ENCODE results near the gene PLXNA3. TPM values are rescaled to one million over a fixed set of nuclear protein-coding genes. Genes with fewer than 3 reads are reported as not detected.

PLXNA3 gene
- total and polyA plus RNA-seq, 8 donors, result 2.3 to 296 (median 13.9) TPM

DNA sequence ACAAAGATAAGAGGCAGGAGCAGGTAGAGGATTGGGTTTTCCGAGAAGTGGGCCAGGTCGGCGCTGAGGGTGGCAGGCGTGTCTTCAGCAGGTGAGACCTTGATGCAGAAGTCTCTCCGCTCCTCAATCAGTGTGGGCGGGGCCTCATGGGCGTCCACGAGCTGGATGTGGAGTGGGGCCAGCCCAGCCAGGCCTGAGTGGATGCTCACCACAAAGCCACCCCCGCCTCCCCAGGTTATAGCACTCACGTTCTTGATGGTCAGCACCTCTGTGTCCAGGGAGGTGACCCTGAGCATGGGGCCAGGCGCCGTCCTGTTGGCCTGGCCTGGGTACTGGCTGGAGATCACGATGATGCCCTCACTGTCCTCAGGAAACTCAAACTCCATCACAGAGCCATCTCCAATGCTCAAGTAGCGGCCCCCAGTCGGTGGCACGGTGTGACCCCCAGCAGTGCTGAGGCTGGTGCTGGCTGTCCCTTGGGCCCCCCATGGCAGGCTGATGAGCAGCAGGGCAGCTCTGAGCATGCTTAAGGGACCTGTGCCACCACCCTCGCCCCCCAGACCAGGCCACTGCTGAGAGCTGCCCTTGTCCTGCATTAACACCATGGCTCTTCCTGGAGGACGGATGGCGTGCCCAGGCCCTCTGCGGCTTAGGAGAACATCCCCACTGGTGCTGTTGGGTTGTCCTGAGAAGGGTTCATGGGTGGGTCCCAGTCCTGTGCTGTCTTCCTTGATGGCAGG lies 30.4 kb downstream of the PLXNA3 start:
- DNase-seq, result no peak
- Histone ChIP-seq H3K27me3 (no peaks in the 10 kb centered on the region), H3K4me1 (peaks cover 0 to 57% (median 35%) of the 10 kb centered on the region in 4 donors), H3K36me3 (peaks cover 0 to 30% (median 22%) of the 10 kb centered on the region in 4 donors), H3K27ac (peak overlapping the region in 1 of 5 donors; percentile 95), H3K9me3 (no peaks in the 10 kb centered on the region), H3K4me3 (no peak overlapping the region)
- TF ChIP-seq, protein P1, sequence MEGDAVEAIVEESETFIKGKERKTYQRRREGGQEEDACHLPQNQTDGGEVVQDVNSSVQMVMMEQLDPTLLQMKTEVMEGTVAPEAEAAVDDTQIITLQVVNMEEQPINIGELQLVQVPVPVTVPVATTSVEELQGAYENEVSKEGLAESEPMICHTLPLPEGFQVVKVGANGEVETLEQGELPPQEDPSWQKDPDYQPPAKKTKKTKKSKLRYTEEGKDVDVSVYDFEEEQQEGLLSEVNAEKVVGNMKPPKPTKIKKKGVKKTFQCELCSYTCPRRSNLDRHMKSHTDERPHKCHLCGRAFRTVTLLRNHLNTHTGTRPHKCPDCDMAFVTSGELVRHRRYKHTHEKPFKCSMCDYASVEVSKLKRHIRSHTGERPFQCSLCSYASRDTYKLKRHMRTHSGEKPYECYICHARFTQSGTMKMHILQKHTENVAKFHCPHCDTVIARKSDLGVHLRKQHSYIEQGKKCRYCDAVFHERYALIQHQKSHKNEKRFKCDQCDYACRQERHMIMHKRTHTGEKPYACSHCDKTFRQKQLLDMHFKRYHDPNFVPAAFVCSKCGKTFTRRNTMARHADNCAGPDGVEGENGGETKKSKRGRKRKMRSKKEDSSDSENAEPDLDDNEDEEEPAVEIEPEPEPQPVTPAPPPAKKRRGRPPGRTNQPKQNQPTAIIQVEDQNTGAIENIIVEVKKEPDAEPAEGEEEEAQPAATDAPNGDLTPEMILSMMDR (IDR thresholded peaks at IDR 0.05), result no peak
- no peak for TF ChIP-seq EP300 (IDR thresholded peaks at IDR 0.05)
- no peak for TF ChIP-seq POLR2A (IDR thresholded peaks at IDR 0.05)
- TF ChIP-seq POLR2AphosphoS5 (IDR thresholded peaks at IDR 0.05), result no peak
- intact Hi-C loops (cut with DNase I; ENCODE audit: low total_unique reads), result no loop called here
- 80 to 94% (median 88%) methylated on average over 7 to 20 of the region's 20 CpGs for WGBS, 5 donors

DNA sequence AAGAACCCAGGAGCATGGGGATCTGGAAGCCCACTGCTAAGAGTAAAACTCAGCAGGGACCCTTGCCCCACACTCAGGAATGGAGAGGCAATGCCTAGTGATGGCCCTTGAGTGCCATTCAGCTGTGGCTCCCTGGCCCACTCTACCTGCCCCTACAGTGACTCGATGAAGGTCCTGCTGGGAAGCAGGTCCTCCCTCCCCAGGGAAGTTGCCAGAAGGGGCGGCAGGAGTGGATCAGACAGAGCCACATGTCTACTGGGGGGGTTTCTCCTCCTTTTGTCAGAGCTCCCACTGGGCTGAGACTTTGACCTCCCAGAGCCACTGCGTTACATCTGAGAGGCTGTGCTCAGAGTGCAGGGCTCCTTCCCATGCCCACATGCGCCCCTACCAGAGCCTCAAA lies 31.1 kb downstream of the PLXNA3 start:
- no peaks in the 10 kb centered on the region for H3K9me3 ChIP-seq
- H3K27ac ChIP-seq, result peak overlapping the region in 4 of 5 donors; percentile 92 to 98 (median 94)
- 82 to 85% (median 83%) methylated on average over 1 to 4 of the region's 4 CpGs for WGBS, 5 donors
- DNase-seq, result no peak
- peak overlapping the region; percentile 55 to 61 (median 57) for H3K4me3 ChIP-seq
- intact Hi-C loops (cut with DNase I; ENCODE audit: low total_unique reads), result no loop called here
- H3K36me3 ChIP-seq, result peaks cover 0 to 23% (median 17%) of the 10 kb centered on the region in 4 donors
- H3K27me3 ChIP-seq, result no peaks in the 10 kb centered on the region
- peaks cover 0 to 54% (median 31%) of the 10 kb centered on the region in 4 donors for H3K4me1 ChIP-seq
- TF ChIP-seq POLR2AphosphoS5 (IDR thresholded peaks at IDR 0.05) (no peak), POLR2A (IDR thresholded peaks at IDR 0.05) (no peak)
- TF ChIP-seq, protein P1 (IDR thresholded peaks at IDR 0.05), result no peak

- peak overlapping the region; percentile 92 to 98 (median 94) for H3K27ac ChIP-seq
- no peaks in the 10 kb centered on the region for H3K27me3 ChIP-seq
- peaks cover 0 to 46% (median 23%) of the 10 kb centered on the region in 4 donors for H3K4me1 ChIP-seq
- intact Hi-C loops (cut with DNase I; ENCODE audit: low total_unique reads), result no loop called here
- TF ChIP-seq, protein P1 (IDR thresholded peaks at IDR 0.05), result no peak
- H3K9me3 ChIP-seq, result no peaks in the 10 kb centered on the region
- peaks cover 0 to 16% (median 11%) of the 10 kb centered on the region in 4 donors for H3K36me3 ChIP-seq
- WGBS, 5 donors, result 1 to 31% (median 23%) methylated on average over 6 to 19 of the region's 19 CpGs; no CpG with 5 or more reads in 1 of the 5 donors
- DNase-seq, result peak in 1 of 2 donors; percentile 64
- peak overlapping the region; percentile 55 to 61 (median 57) for H3K4me3 ChIP-seq
These were observed 31.9 kb downstream of the PLXNA3 start for GRCh38 chrX:154490021-154490413.

GRCh38 chrX:154490414-154491083 lies 32.5 kb downstream of the PLXNA3 start, which contains the start of gene SLC10A3:
TSS of gene SLC10A3 (minus strand) at chrX:154490629. CDS start at chrX:154488940, 1,689 bp downstream.
- H3K27me3 ChIP-seq, result no peaks in the 10 kb centered on the region
- DNase-seq, result peak; percentile 93 to 98
- intact Hi-C loops (cut with DNase I; ENCODE audit: low total_unique reads), result no loop called here
- TF ChIP-seq POLR2A (IDR thresholded peaks at IDR 0.05) (peak in 1 of 4 donors; percentile 24), POLR2AphosphoS5 (IDR thresholded peaks at IDR 0.05) (peak; percentile 67 to 87 (median 86)), EP300 (IDR thresholded peaks at IDR 0.05) (no peak)
- TF ChIP-seq, protein P1 (IDR thresholded peaks at IDR 0.05), result no peak
- H3K36me3 ChIP-seq, result peaks cover 0 to 15% (median 8%) of the 10 kb centered on the region in 4 donors
- 0 to 34% (median 11%) methylated on average over 1 to 66 of the region's 71 CpGs for WGBS, 5 donors
- H3K4me3 ChIP-seq, result peak within 1 kb of the TSS; percentile 55 to 61 (median 57)
- H3K27ac ChIP-seq, result peak within 1 kb of the TSS; percentile 92 to 98 (median 95)
- no peaks in the 10 kb centered on the region for H3K9me3 ChIP-seq
- peaks cover 0 to 41% (median 18%) of the 10 kb centered on the region in 4 donors for H3K4me1 ChIP-seq
